HL-60 (cell line): ENCODE measurements around the gene C10orf105.

Source experiments
- DNase-seq, 2 experiments: peaks; one replicate each; pipeline ENCODE4 v3.0.0-alpha.2; 2010 to 2020; ENCODE audit warnings: low read depth in 1 of 2, low spot score in 1 of 2
- H3K27ac ChIP-seq: fragments of 250-450 bp; sonication (Bioruptor Pico); replicated peaks from 2 replicates; pipeline ENCODE4 v1.5.1; 2020; ENCODE audit warnings: mild to moderate bottlenecking, moderate library complexity
- H3K27me3 ChIP-seq: fragments of 250-450 bp; sonication (Bioruptor Pico); 2 replicates; pipeline ENCODE4 v1.5.1; 2021; ENCODE audit warnings: mild to moderate bottlenecking, moderate library complexity; ENCODE audit not compliant: insufficient read depth, poor library complexity, severe bottlenecking
- H3K4me3 ChIP-seq: replicated peaks from 2 replicates; pipeline ENCODE4 v1.5.1; 2011; ENCODE audit warnings: mild to moderate bottlenecking, control low read depth, low read length; ENCODE audit not compliant: insufficient read depth
- CTCF ChIP-seq: IDR thresholded peaks from one replicate; pipeline ENCODE4 v1.5.1; 2011; ENCODE audit warnings: low read length, control low read depth, inconsistent platforms; ENCODE audit not compliant: insufficient read depth
- GABPA ChIP-seq: IDR thresholded peaks from 2 replicates; pipeline ENCODE4 v1.6.1; 2012; ENCODE audit warnings: low read depth
- POLR2AphosphoS5 ChIP-seq: IDR thresholded peaks from 2 replicates; pipeline ENCODE4 v1.6.1; 2012; ENCODE audit warnings: low read depth
- REST ChIP-seq: IDR thresholded peaks from 2 replicates; pipeline ENCODE4 v1.6.1; 2012; ENCODE audit warnings: low read depth; ENCODE audit not compliant: insufficient replicate concordance
- SPI1 ChIP-seq: IDR thresholded peaks from 2 replicates; pipeline ENCODE4 v1.6.1; 2012; ENCODE audit warnings: low read depth, mild to moderate bottlenecking, borderline replicate concordance

The C10orf105 gene

GRCh38 chr10:71714592-71714991, 5.0 kb downstream of the C10orf105 start:
- H3K27ac ChIP-seq = peak overlapping the region; percentile 95
- no peak for TF ChIP-seq REST
- no peak for TF ChIP-seq POLR2AphosphoS5
- no peak for TF ChIP-seq SPI1
- TF ChIP-seq GABPA = no peak
- no peak for TF ChIP-seq CTCF
- 0 out of 2 replicates have a peak overlapping the region, but pooled peaks have one; percentile 8 for H3K4me3 ChIP-seq
- no peaks in the 10 kb centered on the region for H3K27me3 ChIP-seq
- DNase-seq = no peak

DNA sequence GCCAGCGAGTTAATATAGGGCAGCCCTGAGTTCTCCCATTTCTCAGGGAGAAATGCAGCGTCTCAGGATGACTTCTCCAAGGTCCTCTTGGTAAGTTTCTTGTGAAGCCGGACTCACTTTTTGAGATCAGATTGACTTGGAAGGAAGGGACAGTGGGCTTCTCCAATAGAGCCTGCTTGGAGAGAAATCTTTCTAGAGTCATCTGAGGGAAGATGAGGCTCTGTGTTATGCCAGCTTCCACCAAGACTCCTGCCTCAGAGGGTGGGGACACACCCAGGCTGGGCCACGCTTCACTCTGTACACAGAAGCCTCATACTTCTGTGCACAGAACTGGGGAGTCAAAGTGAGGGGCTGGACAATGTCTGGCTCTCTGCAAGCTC, 5.6 kb downstream of the C10orf105 start:
- TF ChIP-seq POLR2AphosphoS5 = no peak
- TF ChIP-seq GABPA = no peak
- no peak for TF ChIP-seq CTCF
- TF ChIP-seq SPI1 = no peak
- no peak for TF ChIP-seq REST
- peak overlapping the region; percentile 95 for H3K27ac ChIP-seq
- H3K4me3 ChIP-seq = peak overlapping the region; percentile 8; the same call in 1 of the 2 replicates
- no peak for DNase-seq
- no peaks in the 10 kb centered on the region for H3K27me3 ChIP-seq

DNA sequence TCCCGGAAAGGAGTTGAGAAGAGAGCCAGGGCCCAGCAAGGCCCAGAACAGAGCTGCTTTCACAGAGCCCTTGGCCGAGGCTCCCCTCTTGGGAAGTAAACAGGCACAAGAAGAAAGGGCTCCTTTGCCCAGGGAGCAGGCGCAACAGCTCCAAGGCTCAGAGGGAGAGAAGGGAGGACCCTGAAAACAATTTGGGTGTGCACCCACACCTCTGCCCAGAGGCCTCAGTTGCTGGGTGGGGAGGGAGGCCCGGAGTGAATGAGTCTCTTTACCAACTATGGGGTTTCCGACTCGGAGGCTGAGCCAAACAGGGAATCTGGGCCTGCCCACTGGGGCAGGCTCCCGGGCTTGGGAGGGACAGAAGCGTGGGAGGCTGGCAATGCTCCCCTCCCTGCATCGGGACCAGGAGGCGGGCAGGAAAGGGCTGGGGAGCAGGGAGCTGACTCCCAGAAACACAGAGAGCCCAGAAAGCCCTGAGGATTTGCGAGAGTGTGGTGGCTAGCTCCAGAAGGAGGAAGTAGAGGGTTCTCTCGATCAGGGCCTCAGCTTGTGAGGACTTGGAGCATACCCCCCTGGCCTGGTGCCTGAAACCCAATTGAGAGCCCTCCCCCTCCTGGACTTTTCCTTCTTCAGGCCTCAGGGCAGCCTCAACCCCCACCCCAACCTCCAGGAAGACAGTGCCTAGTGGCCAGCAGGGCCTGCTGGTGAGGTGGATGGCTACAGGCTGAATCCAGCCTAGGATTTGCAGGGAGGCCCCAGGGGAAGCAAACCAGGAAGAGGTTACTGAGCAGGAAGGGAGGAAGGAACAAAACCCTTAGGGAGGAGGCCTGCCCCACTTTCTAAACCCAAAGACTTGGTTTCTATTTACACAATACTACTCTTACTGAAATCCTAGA, 6.2 kb downstream of the C10orf105 start:
- no peak for TF ChIP-seq REST
- TF ChIP-seq POLR2AphosphoS5 = peak; percentile 56; the same call in 1 of the 2 replicates
- peak; percentile 48; the same call in 1 of the 2 replicates for TF ChIP-seq SPI1
- no peak overlapping the region for H3K4me3 ChIP-seq
- peak; percentile 91 for DNase-seq
- H3K27ac ChIP-seq = peak overlapping the region; percentile 95
- no peaks in the 10 kb centered on the region for H3K27me3 ChIP-seq
